ENCODE results near the gene CASKIN2. TPM values are rescaled to one million over a fixed set of nuclear protein-coding genes. Genes with fewer than 3 reads are reported as not detected.
"Not testable (repeated sequence)": the region's sequence is repeated elsewhere in the genome, so short reads cannot be mapped to it uniquely, and the experiment has no call there.

Gene CASKIN2
- total RNA-seq, 2 donors from 2014 or later: 16.0 to 35.8 TPM

GRCh38 chr17:75524269-75524969, 9.1 kb upstream of the CASKIN2 start:
- no peaks in the 10 kb centered on the region for H3K36me3 ChIP-seq
- intact Hi-C loops (cut with DNase I): no loop called here
- 27% methylated on average over 20 of the region's 24 CpGs for WGBS

DNA sequence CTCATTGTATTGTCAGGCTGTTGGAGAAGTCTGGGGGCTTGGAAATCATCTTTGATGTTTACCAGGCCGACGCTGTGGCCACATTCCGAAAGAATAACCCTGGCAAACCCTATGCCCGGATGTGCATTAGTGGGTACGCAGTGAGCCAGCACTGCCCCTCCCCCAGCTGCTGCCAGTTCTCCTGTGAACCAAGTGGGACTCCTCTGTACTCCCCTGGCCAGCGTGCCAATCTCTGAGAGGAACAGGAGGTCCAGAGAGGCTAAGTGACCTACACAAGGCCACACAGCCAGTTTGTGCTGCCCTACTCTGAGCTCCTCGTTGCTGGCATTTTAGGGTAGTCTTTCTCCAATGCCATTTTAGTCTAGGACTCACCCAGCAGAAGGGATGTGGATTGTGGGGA, 8.3 kb upstream of the CASKIN2 start:
- no peak for TF ChIP-seq POLR2AphosphoS5 (IDR thresholded peaks at IDR 0.05)
- TF ChIP-seq, protein P1, sequence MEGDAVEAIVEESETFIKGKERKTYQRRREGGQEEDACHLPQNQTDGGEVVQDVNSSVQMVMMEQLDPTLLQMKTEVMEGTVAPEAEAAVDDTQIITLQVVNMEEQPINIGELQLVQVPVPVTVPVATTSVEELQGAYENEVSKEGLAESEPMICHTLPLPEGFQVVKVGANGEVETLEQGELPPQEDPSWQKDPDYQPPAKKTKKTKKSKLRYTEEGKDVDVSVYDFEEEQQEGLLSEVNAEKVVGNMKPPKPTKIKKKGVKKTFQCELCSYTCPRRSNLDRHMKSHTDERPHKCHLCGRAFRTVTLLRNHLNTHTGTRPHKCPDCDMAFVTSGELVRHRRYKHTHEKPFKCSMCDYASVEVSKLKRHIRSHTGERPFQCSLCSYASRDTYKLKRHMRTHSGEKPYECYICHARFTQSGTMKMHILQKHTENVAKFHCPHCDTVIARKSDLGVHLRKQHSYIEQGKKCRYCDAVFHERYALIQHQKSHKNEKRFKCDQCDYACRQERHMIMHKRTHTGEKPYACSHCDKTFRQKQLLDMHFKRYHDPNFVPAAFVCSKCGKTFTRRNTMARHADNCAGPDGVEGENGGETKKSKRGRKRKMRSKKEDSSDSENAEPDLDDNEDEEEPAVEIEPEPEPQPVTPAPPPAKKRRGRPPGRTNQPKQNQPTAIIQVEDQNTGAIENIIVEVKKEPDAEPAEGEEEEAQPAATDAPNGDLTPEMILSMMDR (IDR thresholded peaks at IDR 0.05): no peak
- no peak for TF ChIP-seq POLR2A (IDR thresholded peaks at IDR 0.05)
- Histone ChIP-seq H3K9me3 (no peaks in the 10 kb centered on the region), H3K36me3 (no peaks in the 10 kb centered on the region), H3K27me3 (replicated peaks; ENCODE audit: insufficient read depth) (no peaks in the 10 kb centered on the region), H3K4me3 (no peak overlapping the region), H3K27ac (no peak overlapping the region), H3K4me1 (replicated peaks) (peaks cover 4% of the 10 kb centered on the region)
- WGBS: 93% methylated on average over 7 of the region's 7 CpGs
- intact Hi-C loops (cut with DNase I): no loop called here
- DNase-seq (ENCODE audit: low spot score): no peak

More at GRCh38 chr17:75524269-75524969, 9.1 kb upstream of the CASKIN2 start:
- Histone ChIP-seq H3K27me3 (replicated peaks; ENCODE audit: insufficient read depth) (no peaks in the 10 kb centered on the region), H3K4me1 (replicated peaks) (peaks cover 4% of the 10 kb centered on the region), H3K9me3 (no peaks in the 10 kb centered on the region), H3K27ac (peak overlapping the region; percentile 85 to 91), H3K4me3 (peak overlapping the region; percentile 59 to 74)
- no peak for TF ChIP-seq POLR2A (IDR thresholded peaks at IDR 0.05)
- no peak for TF ChIP-seq POLR2AphosphoS5 (IDR thresholded peaks at IDR 0.05)
- TF ChIP-seq, protein P1 (IDR thresholded peaks at IDR 0.05): no peak
- no peak for DNase-seq (ENCODE audit: low spot score)

GRCh38 chr17:75521951-75522727, 6.8 kb upstream of the CASKIN2 start:
- Histone ChIP-seq H3K4me3 (no peak overlapping the region), H3K36me3 (no peaks in the 10 kb centered on the region), H3K9me3 (no peaks in the 10 kb centered on the region), H3K27ac (no peak overlapping the region), H3K4me1 (replicated peaks) (peaks cover 4% of the 10 kb centered on the region), H3K27me3 (replicated peaks; ENCODE audit: insufficient read depth) (no peaks in the 10 kb centered on the region)
- intact Hi-C loops (cut with DNase I): no loop called here
- 90% methylated on average over 33 of the region's 33 CpGs for WGBS
- TF ChIP-seq POLR2AphosphoS5 (IDR thresholded peaks at IDR 0.05) (no peak), POLR2A (IDR thresholded peaks at IDR 0.05) (no peak)
- TF ChIP-seq, protein P1 (IDR thresholded peaks at IDR 0.05): no peak
- DNase-seq (ENCODE audit: low spot score): no peak

DNA sequence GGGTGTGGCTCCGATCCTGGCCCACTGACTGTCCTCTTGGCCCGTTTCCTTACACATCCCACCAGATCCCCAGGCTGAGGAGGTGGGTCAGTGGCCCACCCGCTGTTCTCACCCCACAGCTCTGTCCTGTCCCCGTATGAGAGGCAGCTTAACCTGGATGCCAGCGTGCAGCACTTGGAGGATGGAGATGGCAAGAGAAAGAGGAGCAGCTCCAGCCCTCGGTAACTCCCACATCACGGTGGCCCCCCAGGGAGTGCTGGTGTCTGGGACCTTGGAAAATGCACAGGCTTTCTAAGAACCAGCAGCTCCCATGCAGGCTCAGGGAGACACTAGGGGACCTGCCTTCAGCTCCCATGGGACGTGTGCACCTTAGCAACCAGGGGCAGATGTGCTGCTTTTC, 6.0 kb upstream of the CASKIN2 start:
- 89% methylated on average over 8 of the region's 8 CpGs for WGBS
- H3K27me3 ChIP-seq (replicated peaks; ENCODE audit: insufficient read depth): no peaks in the 10 kb centered on the region
- no peaks in the 10 kb centered on the region for H3K4me1 ChIP-seq (replicated peaks)
- no peaks in the 10 kb centered on the region for H3K9me3 ChIP-seq
- no peak for DNase-seq (ENCODE audit: low spot score)
- TF ChIP-seq, protein P1 (IDR thresholded peaks at IDR 0.05): no peak
- no peak for TF ChIP-seq POLR2A (IDR thresholded peaks at IDR 0.05)
- no peak for TF ChIP-seq POLR2AphosphoS5 (IDR thresholded peaks at IDR 0.05)
- H3K36me3 ChIP-seq: no peaks in the 10 kb centered on the region
- no peak overlapping the region for H3K27ac ChIP-seq
- intact Hi-C loops (cut with DNase I): no loop called here
- no peak overlapping the region for H3K4me3 ChIP-seq

DNA sequence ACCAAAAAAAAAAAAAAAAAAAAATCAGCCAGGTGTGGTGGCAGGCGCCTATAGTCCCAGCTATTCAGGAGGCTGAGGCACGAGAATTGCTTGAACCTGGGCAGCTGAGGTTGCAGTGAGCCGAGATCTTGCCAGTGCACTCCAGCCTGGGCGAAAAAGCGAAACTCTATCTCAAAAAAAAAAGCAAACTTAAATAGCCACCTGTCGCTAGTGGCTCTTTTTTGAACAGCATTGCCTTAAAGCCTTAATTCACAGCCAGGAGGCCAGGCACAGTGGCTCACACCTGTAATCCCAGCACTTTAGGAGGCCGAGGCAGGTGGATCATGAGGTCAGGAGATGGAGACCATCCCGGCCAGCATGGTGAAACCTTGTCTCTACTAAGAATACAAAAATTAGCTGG, 5.1 kb upstream of the CASKIN2 start:
- H3K36me3 ChIP-seq; H3K4me1 ChIP-seq (replicated peaks); H3K9me3 ChIP-seq; H3K27ac ChIP-seq; intact Hi-C loops (cut with DNase I); DNase-seq (ENCODE audit: low spot score); H3K27me3 ChIP-seq (replicated peaks; ENCODE audit: insufficient read depth); H3K4me3 ChIP-seq: not testable (repeated sequence)
- 93% methylated on average over 8 of the region's 8 CpGs for WGBS
